Epithelial cell of proximal tubule (primary cell): Measurements from ENCODE around the gene FSTL4. TPM values are rescaled to one million over a fixed set of nuclear protein-coding genes. Genes with fewer than 3 reads are reported as not detected.

ENCODE experiments used
- DNase-seq: peaks from one replicate; pipeline ENCODE4 v3.0.0-alpha.2; 2011; ENCODE audit warnings: low read depth
- H3K4me3 ChIP-seq: 2 replicates; pipeline ENCODE4 v1.5.1; 2011; ENCODE audit warnings: low read depth, mild to moderate bottlenecking, low read length
- total RNA-seq: library from RNA; depleted of rRNA; stranded (reverse); fragments of >200 nt; gene quantifications from 2 replicates; pipeline ENCODE4 v1.2.3, GENCODE V29; 2015
- TF ChIP-seq, protein P1 (sequence below): conservative IDR thresholded peaks from 2 replicates; pipeline ENCODE4 v1.5.1; 2012; ENCODE audit warnings: low read depth, mild to moderate bottlenecking, low read length

FSTL4 gene
- total RNA-seq, 1 donor from 2014 or later = not detected

DNA sequence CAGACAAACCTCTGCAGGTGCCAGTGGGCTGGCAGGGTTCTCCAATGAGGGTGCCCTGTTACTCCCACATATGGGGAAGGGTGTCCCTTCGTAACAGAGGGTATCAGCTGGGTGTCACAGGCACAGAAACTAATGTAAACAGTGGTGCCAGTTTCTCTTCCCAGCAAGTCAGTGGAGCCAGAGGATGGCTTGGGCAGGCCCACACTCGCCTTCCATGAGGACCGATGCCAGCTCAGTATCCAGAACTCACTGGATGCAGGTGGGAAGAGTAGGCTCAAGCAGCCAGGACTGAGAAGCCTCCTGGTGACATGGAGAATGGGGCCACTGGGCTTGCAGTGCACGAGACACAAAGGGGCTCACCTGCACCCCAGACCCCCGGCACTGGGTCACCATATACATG is 30.4 kb downstream of the FSTL4 start:
- DNase-seq = no peak
- no peak overlapping the region for H3K4me3 ChIP-seq
- TF ChIP-seq, protein P1, sequence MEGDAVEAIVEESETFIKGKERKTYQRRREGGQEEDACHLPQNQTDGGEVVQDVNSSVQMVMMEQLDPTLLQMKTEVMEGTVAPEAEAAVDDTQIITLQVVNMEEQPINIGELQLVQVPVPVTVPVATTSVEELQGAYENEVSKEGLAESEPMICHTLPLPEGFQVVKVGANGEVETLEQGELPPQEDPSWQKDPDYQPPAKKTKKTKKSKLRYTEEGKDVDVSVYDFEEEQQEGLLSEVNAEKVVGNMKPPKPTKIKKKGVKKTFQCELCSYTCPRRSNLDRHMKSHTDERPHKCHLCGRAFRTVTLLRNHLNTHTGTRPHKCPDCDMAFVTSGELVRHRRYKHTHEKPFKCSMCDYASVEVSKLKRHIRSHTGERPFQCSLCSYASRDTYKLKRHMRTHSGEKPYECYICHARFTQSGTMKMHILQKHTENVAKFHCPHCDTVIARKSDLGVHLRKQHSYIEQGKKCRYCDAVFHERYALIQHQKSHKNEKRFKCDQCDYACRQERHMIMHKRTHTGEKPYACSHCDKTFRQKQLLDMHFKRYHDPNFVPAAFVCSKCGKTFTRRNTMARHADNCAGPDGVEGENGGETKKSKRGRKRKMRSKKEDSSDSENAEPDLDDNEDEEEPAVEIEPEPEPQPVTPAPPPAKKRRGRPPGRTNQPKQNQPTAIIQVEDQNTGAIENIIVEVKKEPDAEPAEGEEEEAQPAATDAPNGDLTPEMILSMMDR = no peak

DNA sequence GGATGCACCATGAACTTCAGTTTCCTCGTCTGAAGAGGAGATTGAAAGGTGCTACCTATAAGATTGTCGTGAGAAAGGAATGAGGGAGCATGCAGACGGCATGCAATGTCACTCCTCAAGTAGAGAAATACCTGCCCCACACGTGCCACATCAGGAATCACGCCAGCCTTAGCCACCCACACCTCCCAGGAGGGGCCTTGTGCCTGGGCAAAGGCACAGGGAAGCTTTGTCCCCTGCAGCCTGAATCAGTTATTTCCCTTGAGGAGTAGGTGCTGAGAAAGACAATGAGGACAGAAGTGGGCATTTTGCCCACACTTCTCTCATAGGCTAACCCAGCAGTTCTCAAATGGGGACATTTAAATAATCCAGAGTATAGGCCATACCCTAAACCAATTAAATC is 31.0 kb downstream of the FSTL4 start:
- no peak for DNase-seq
- TF ChIP-seq, protein P1 = no peak
- H3K4me3 ChIP-seq = no peak overlapping the region

DNA sequence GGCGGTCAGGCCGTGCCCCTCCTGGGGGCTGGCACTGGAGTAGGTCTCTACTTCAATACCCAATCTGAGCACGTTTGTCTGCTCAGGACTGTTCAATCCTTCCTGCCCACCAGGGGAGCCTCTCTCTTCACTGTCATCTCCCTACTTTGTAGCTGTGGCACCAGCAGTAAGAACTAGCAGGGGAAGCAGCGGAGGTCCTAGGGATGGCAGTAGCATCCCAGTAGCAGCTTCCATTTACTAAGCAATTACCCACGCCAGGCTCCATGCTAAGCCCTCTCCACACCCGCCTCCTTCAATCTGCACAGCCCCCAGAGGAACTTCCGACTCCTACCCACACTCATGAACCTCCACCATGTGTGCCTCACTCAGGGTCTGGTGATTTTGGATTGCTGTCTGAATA is 31.7 kb downstream of the FSTL4 start:
- DNase-seq = no peak
- TF ChIP-seq, protein P1 = no peak
- no peak overlapping the region for H3K4me3 ChIP-seq

DNA sequence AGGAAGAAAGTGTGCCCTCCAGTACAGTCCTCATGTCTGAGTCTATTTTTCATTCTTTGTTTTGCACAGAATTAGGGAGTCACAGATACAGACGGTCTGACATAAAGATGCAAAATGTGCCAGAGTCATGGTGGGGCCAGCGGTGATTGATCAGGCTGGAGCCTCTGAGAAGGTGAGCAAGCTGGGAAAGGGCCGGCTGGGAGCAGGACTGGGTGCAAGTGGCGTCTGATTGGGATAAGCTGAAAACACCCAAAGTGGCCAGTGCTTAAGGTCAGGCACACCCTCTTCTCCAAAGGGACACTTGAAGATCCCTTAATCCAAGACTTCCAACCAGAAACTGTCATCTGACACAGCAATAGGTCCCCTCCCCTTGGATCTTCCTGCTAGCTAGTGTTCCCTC is 32.6 kb downstream of the FSTL4 start:
- TF ChIP-seq, protein P1 = no peak
- DNase-seq = no peak
- H3K4me3 ChIP-seq = no peak overlapping the region

DNA sequence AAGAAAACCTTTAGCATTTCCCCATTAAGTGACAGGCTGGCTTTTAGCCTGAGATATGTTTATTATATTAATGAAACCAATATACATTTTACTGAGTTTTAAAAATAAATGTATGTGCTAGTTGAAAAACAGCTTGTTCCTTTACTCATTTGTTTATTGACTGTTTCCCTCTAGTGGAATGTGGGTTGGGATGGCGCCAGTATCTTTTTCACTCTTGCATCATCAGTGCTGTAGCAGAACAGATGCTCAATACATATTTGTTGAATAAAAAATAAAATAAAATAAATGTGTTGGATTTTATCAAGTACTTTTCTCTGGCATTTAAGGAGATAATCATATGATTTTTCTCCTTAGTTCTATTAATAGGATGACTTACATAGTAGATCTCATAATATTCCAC is 43.0 kb downstream of the FSTL4 start:
- TF ChIP-seq, protein P1 = no peak
- no peak for DNase-seq
- H3K4me3 ChIP-seq = no peak overlapping the region

DNA sequence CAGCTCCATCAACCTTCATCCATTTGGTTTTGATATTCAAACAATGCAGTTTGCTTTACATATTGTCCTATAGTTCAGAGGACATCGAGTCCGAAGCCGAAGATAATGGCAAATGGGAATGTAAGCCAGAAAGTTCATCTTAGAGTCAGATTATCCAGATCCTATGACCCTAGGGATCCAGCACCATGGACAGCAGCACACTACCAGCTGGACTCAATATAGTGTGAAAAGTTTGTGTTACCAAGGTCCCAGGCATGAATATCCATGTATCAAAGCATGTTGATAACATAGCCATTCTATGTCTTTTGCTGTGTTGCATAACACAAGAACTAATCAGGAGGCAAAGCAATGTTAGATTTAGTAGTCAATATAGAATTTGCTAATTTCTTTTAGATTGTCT is 46.3 kb downstream of the FSTL4 start:
- H3K4me3 ChIP-seq = no peak overlapping the region
- no peak for DNase-seq

More for the DNA sequence above, 46.3 kb downstream of the FSTL4 start:
- TF ChIP-seq, protein P1 = no peak
